Measurements from ENCODE around the gene NTN1. TPM values are rescaled to one million over a fixed set of nuclear protein-coding genes. Genes with fewer than 3 reads are reported as not detected.

The NTN1 gene
- total and polyA plus RNA-seq, 11 donors: 9.3 to 25.8 (median 17.3) TPM

DNA sequence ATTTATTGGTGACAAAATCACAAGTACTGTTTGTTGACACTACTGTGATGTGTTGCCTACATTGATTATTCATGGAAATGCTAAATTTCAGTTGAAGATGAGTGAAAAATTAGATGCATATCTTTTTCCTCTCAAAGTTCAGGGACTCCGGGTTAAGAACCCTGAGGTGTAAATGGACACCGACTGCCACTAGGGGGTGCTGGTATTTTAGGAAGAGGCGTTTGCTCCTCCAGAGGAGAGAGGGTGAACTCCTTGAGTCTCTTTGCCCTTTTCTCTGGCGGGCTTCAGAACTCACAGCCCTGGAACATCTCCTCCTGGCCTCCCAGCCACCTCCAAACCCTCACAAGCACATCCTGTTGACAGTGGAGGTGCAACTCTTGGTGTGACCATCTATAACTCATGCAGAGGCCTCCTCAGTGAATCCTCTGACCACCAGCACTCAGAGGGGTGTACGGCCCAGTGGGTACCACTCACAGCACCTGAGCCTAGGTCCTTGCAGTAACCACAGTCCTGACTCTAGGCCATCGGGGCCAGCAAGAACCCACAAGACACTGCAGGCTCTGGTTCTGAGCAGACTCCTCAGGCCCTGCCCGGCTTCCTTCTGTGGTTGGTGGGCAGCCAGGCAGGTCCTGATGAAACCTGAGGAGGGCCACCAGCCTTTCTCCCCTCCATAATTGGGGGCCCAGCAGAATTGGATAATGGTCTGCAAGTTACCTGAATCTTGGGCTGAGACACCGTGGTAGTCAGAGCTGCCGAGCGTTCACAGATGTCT, 29.6 kb upstream of the NTN1 start:
- peaks cover 0 to 4% (median 0%) of the 10 kb centered on the region in 12 donors for H3K9me3 ChIP-seq
- intact Hi-C loops (cut with DNase I): loop anchor here in 9 of 10 donors (2.0 to 10.0 kb wide), 5 partner anchors 123 to 531 kb away; no protein-coding TSS in a partner anchor
- TF ChIP-seq POLR2A (IDR thresholded peaks at IDR 0.05): no peak
- TF ChIP-seq, protein P1, sequence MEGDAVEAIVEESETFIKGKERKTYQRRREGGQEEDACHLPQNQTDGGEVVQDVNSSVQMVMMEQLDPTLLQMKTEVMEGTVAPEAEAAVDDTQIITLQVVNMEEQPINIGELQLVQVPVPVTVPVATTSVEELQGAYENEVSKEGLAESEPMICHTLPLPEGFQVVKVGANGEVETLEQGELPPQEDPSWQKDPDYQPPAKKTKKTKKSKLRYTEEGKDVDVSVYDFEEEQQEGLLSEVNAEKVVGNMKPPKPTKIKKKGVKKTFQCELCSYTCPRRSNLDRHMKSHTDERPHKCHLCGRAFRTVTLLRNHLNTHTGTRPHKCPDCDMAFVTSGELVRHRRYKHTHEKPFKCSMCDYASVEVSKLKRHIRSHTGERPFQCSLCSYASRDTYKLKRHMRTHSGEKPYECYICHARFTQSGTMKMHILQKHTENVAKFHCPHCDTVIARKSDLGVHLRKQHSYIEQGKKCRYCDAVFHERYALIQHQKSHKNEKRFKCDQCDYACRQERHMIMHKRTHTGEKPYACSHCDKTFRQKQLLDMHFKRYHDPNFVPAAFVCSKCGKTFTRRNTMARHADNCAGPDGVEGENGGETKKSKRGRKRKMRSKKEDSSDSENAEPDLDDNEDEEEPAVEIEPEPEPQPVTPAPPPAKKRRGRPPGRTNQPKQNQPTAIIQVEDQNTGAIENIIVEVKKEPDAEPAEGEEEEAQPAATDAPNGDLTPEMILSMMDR (IDR thresholded peaks at IDR 0.05): peak; percentile 71 to 85 (median 76)
- peak in 4 of 5 donors; percentile 44 to 63 (median 57) for DNase-seq
- H3K27ac ChIP-seq: no peak overlapping the region
- peaks cover 0 to 10% (median 0%) of the 10 kb centered on the region in 9 donors for H3K27me3 ChIP-seq
- H3K4me1 ChIP-seq: no peaks in the 10 kb centered on the region
- WGBS, 4 donors: 51 to 62% (median 57%) methylated on average over 8 to 10 of the region's 10 CpGs
- peak in 3 of 4 donors; percentile 67 to 77 (median 74) for ATAC-seq
- no peak overlapping the region for H3K4me3 ChIP-seq
- no peaks in the 10 kb centered on the region for H3K36me3 ChIP-seq

DNA sequence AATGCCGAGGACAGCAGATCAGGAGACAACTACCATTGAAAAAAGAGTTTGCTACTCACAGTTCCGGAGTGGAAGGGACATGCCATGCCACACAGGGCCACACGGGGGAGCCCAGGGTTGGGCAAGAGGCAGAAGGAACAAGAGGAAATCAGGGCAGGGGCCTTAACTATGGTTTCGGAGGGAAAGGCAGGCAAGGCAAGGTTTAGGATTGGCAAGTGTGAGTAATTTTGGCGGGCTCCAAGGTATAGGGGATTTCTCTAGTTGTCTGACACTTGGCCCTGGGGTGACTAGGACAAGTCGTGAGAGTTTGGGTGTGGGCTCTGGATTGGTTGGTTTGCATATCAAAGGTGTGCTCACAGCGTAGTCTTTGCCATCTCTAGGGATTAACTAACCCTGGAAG, 27.0 kb upstream of the NTN1 start:
- H3K9me3 ChIP-seq: peaks cover 0 to 4% (median 0%) of the 10 kb centered on the region in 12 donors
- no peaks in the 10 kb centered on the region for H3K4me1 ChIP-seq
- no peak for TF ChIP-seq POLR2A (IDR thresholded peaks at IDR 0.05)
- TF ChIP-seq, protein P1 (IDR thresholded peaks at IDR 0.05): peak; percentile 43 to 88 (median 68)
- H3K4me3 ChIP-seq: no peak overlapping the region
- H3K27me3 ChIP-seq: peaks cover 0 to 10% (median 0%) of the 10 kb centered on the region in 9 donors
- 49 to 68% (median 63%) methylated on average over 7 of the region's 7 CpGs for WGBS, 4 donors
- ATAC-seq (peak in 3 of 4 donors; percentile 66 to 80 (median 76)), DNase-seq (peak in 4 of 5 donors; percentile 29 to 82 (median 62))
- intact Hi-C loops (cut with DNase I): loop anchor here in 8 of 10 donors (2.0 to 10.0 kb wide), 5 partner anchors 120 to 528 kb away; no protein-coding TSS in a partner anchor
- H3K36me3 ChIP-seq: no peaks in the 10 kb centered on the region
- H3K27ac ChIP-seq: no peak overlapping the region

- Histone ChIP-seq H3K36me3 (no peaks in the 10 kb centered on the region), H3K27ac (no peak overlapping the region), H3K4me1 (no peaks in the 10 kb centered on the region), H3K9me3 (peaks cover 0 to 4% (median 0%) of the 10 kb centered on the region in 12 donors), H3K4me3 (no peak overlapping the region), H3K27me3 (peaks cover 0 to 11% (median 0%) of the 10 kb centered on the region in 9 donors)
- ATAC-seq (no peak), DNase-seq (no peak)
- intact Hi-C loops (cut with DNase I): loop anchor here in 8 of 10 donors (2.0 to 10.0 kb wide), 5 partner anchors 119 to 527 kb away; no protein-coding TSS in a partner anchor
- TF ChIP-seq POLR2A (IDR thresholded peaks at IDR 0.05): no peak
- TF ChIP-seq, protein P1 (IDR thresholded peaks at IDR 0.05): no peak
- WGBS, 4 donors: 64 to 75% (median 67%) methylated on average over 7 of the region's 7 CpGs
These were observed 25.6 kb upstream of the NTN1 start for GRCh38 chr17:8995711-8996110.

DNA sequence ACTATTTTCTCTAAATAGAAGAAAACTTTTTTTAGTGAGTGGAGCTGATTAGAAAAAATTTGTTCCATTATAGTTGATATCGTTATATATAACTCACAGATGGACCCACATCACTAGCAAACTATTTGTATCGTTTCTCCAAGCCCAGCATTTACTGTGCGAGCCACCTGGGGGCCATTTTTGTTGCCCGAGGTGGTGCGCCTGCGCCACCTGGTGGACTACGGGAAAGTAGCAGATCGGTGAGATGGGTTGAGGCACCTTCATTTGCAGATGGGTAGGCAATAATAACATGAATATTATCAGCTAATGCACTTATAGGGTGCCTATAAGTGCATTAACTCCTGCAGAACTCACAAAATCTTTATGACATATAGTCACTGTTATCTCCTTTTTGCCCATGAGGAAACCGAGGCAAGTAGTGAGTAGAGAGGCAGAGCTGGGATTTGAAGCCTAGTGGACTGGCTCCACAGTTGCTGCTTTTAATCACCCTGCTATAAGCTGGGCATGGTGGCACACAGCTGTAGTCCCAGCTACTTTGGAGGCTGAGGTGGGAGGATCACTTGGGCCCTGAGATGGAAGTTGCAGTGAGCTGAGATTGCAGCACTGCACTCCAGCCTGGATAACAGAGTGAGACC, 23.2 kb upstream of the NTN1 start:
- Histone ChIP-seq H3K27me3 (peaks cover 0 to 30% (median 0%) of the 10 kb centered on the region in 9 donors), H3K27ac (no peak overlapping the region), H3K4me3 (no peak overlapping the region), H3K4me1 (peaks cover 0 to 10% (median 2%) of the 10 kb centered on the region in 12 donors), H3K36me3 (no peaks in the 10 kb centered on the region), H3K9me3 (peaks cover 0 to 4% (median 0%) of the 10 kb centered on the region in 12 donors)
- intact Hi-C loops (cut with DNase I): loop anchor here in 7 of 10 donors (2.0 to 10.0 kb wide), 4 partner anchors 117 to 524 kb away; no protein-coding TSS in a partner anchor
- ATAC-seq (peak in 3 of 4 donors; percentile 54 to 61 (median 54)), DNase-seq (peak; percentile 38 to 82 (median 44))
- TF ChIP-seq, protein P1 (IDR thresholded peaks at IDR 0.05): peak; percentile 68 to 93 (median 78)
- TF ChIP-seq POLR2A (IDR thresholded peaks at IDR 0.05): no peak
- WGBS, 4 donors: 7 to 9% (median 8%) methylated on average over 9 of the region's 9 CpGs

All from heart left ventricle (tissue), 16 donors.